Endodermal cell (in vitro differentiated cells): ENCODE data around the gene MAP1S. TPM values are rescaled to one million over a fixed set of nuclear protein-coding genes. Genes with fewer than 3 reads are reported as not detected.

Experiments used
- DNase-seq: peaks from one replicate; pipeline ENCODE4 v3.0.0-alpha.2; 2017
- H3K27ac ChIP-seq: 2 replicates; pipeline ENCODE4 v1.5.1; 2013; ENCODE audit warnings: mild to moderate bottlenecking, low read depth, low read length, moderate library complexity
- H3K27me3 ChIP-seq: 2 replicates; pipeline ENCODE4 v1.6.1; 2013; ENCODE audit warnings: mild to moderate bottlenecking, low read length, moderate library complexity; ENCODE audit not compliant: insufficient read depth, control insufficient read depth, poor library complexity, severe bottlenecking
- H3K36me3 ChIP-seq: 2 replicates; pipeline ENCODE4 v1.7.0; 2013; ENCODE audit warnings: mild to moderate bottlenecking, low read length, moderate library complexity; ENCODE audit not compliant: control insufficient read depth, insufficient read depth
- H3K4me1 ChIP-seq: one replicate; pipeline ENCODE4 v1.7.0; 2013; ENCODE audit warnings: low read length; ENCODE audit not compliant: control insufficient read depth, insufficient read depth
- H3K4me3 ChIP-seq: 2 replicates; pipeline ENCODE4 v1.5.1; 2013; ENCODE audit warnings: mild to moderate bottlenecking, low read length, moderate library complexity
- H3K9ac ChIP-seq: 2 replicates; pipeline ENCODE4 v1.6.1; 2013; ENCODE audit warnings: mild to moderate bottlenecking, low read length, moderate library complexity; ENCODE audit not compliant: poor library complexity, severe bottlenecking; ENCODE audit errors: extremely low read depth
- H3K9me3 ChIP-seq: 2 replicates; pipeline ENCODE4 v1.6.1; 2013; ENCODE audit warnings: mild to moderate bottlenecking, low read length, moderate library complexity; ENCODE audit not compliant: control insufficient read depth
- H3K27ac Mint-ChIP-seq: 2 replicates; pipeline ENCODE4 v1.8.0; 2020; ENCODE audit warnings: mixed read lengths
- H3K27me3 Mint-ChIP-seq: 2 replicates; pipeline ENCODE4 v1.8.0; 2021; ENCODE audit warnings: mild to moderate bottlenecking, mixed read lengths; ENCODE audit not compliant: insufficient read depth
- H3K36me3 Mint-ChIP-seq: 2 replicates; pipeline ENCODE4 v1.8.0; 2020; ENCODE audit warnings: low read depth, mixed read lengths
- H3K4me1 Mint-ChIP-seq: 2 replicates; pipeline ENCODE4 v1.8.0; 2020; ENCODE audit warnings: mixed read lengths
- H3K4me3 Mint-ChIP-seq: 2 replicates; pipeline ENCODE4 v1.8.0; 2020; ENCODE audit warnings: mild to moderate bottlenecking, moderate library complexity, mixed read lengths
- H3K9me3 Mint-ChIP-seq: 2 replicates; pipeline ENCODE4 v1.8.0; 2020; ENCODE audit warnings: mild to moderate bottlenecking, mixed read lengths
- WGBS, 2 experiments: methylation state at CpG; one replicate each; pipeline versions ENCODE4 v1.1.5 to v1.1.7; 2013; ENCODE audit warnings: missing lambda C conversion rate in 2 of 2, mixed read lengths in 1 of 2; ENCODE audit not compliant: insufficient coverage in 1 of 2, insufficient read length in 1 of 2; 5-methylcytosine and 5-hydroxymethylcytosine counted together
- total RNA-seq, 2 donors: library from RNA; stranded (reverse); fragmentation: NEBNext Ultra II Directional in 1 of 2; extraction: Animal tissue kit (Norgen Biotek cat#: 25700) in 1 of 2; gene quantifications; 2 replicates in 1 of 2; 3 replicates in 1 of 2; pipeline ENCODE4 v1.2.1, GENCODE V29; 2021
- TF ChIP-seq, protein P1 (sequence below): fragments of 200-600 bp; sonication (generic); conservative IDR thresholded peaks from 2 replicates; pipeline ENCODE4 v1.5.0; 2021; ENCODE audit warnings: antibody characterized with exemption, mild to moderate bottlenecking

MAP1S gene
- total RNA-seq, 2 donors from 2014 or later: 90.2 to 96.7 TPM

DNA sequence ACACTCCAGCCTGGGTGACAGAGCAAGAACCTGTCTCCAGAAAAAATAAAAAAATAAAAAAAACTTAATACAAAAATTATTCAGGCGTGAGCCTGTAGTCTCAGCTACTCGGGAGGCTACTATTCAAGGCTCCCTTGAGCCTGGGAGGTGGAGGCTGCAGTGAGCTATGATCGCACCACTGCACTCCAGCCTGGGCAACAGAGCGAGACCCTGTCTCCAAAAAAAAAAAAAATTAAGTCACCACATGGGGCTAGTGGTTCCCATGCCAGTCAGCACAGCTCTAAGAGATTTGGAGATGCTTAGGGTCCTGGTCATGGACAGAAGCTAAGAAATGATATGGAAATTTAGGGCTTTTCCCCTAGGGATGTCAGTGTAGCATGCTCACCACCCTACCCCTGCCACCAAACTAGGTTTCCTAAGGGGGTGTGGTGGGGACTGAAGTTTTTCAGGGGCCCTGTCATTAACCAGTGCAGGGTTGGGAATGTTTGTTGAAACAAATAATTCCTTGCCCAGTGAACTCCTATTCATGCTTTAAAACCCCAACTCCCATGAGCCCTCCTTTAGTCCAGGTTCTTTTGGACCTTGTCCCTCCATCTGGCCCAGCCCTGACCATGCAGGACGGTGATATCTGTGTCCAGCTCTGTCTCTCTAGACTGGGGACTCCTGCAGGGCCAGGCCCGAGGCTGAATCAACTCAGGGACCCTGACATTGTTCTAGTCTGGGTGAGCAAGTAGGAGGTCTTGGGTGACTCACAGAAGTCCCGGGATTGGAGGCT is 33.8 kb downstream of the MAP1S start:
- TF ChIP-seq, protein P1, sequence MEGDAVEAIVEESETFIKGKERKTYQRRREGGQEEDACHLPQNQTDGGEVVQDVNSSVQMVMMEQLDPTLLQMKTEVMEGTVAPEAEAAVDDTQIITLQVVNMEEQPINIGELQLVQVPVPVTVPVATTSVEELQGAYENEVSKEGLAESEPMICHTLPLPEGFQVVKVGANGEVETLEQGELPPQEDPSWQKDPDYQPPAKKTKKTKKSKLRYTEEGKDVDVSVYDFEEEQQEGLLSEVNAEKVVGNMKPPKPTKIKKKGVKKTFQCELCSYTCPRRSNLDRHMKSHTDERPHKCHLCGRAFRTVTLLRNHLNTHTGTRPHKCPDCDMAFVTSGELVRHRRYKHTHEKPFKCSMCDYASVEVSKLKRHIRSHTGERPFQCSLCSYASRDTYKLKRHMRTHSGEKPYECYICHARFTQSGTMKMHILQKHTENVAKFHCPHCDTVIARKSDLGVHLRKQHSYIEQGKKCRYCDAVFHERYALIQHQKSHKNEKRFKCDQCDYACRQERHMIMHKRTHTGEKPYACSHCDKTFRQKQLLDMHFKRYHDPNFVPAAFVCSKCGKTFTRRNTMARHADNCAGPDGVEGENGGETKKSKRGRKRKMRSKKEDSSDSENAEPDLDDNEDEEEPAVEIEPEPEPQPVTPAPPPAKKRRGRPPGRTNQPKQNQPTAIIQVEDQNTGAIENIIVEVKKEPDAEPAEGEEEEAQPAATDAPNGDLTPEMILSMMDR: no peak
- Histone ChIP-seq H3K27ac (no peak overlapping the region), H3K9me3 (no peaks in the 10 kb centered on the region), H3K9ac (no peak overlapping the region), H3K4me1 (no peaks in the 10 kb centered on the region), H3K27me3 (no peaks in the 10 kb centered on the region), H3K36me3 (no peaks in the 10 kb centered on the region), H3K4me3 (no peak overlapping the region)
- Mint-ChIP-seq H3K36me3 (no peaks in the 10 kb centered on the region), H3K4me3 (no peak overlapping the region), H3K9me3 (no peaks in the 10 kb centered on the region), H3K27me3 (peaks cover 4% of the 10 kb centered on the region), H3K27ac (no peak overlapping the region), H3K4me1 (no peaks in the 10 kb centered on the region)
- DNase-seq: no peak
- WGBS, 2 experiments: 70 to 88% methylated on average over 2 to 7 of the region's 7 CpGs

DNA sequence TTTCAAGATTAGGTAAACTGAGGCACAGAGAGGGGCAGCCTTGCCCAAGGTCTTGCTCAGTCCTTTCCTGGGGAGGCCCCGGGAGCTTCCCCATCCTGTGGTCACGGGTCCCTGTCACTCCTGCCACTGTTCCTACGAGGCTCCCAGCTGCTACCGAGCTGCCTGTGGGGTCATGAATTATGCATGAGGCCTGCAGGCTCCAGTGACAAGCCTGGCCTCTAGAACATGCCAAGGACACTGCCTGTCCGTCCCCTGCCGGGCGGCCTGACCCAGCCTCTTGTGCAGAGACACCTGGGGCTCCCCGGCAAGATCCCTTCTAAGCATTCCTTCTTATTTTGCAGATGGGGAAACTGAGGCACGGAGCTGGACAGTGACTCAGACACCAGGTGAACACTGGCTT is 34.7 kb downstream of the MAP1S start:
- no peaks in the 10 kb centered on the region for H3K4me1 Mint-ChIP-seq
- H3K27me3 ChIP-seq: no peaks in the 10 kb centered on the region
- no peaks in the 10 kb centered on the region for H3K4me1 ChIP-seq
- WGBS, 2 experiments: 55 to 76% methylated on average over 6 to 9 of the region's 9 CpGs
- H3K27ac ChIP-seq: no peak overlapping the region
- H3K36me3 Mint-ChIP-seq: no peaks in the 10 kb centered on the region
- H3K4me3 Mint-ChIP-seq: no peak overlapping the region
- no peaks in the 10 kb centered on the region for H3K9me3 ChIP-seq
- H3K9ac ChIP-seq: no peak overlapping the region
- H3K27ac Mint-ChIP-seq: no peak overlapping the region
- DNase-seq: no peak
- TF ChIP-seq, protein P1: no peak
- no peaks in the 10 kb centered on the region for H3K9me3 Mint-ChIP-seq
- H3K27me3 Mint-ChIP-seq: peaks cover 2% of the 10 kb centered on the region
- no peak overlapping the region for H3K4me3 ChIP-seq
- no peaks in the 10 kb centered on the region for H3K36me3 ChIP-seq

DNA sequence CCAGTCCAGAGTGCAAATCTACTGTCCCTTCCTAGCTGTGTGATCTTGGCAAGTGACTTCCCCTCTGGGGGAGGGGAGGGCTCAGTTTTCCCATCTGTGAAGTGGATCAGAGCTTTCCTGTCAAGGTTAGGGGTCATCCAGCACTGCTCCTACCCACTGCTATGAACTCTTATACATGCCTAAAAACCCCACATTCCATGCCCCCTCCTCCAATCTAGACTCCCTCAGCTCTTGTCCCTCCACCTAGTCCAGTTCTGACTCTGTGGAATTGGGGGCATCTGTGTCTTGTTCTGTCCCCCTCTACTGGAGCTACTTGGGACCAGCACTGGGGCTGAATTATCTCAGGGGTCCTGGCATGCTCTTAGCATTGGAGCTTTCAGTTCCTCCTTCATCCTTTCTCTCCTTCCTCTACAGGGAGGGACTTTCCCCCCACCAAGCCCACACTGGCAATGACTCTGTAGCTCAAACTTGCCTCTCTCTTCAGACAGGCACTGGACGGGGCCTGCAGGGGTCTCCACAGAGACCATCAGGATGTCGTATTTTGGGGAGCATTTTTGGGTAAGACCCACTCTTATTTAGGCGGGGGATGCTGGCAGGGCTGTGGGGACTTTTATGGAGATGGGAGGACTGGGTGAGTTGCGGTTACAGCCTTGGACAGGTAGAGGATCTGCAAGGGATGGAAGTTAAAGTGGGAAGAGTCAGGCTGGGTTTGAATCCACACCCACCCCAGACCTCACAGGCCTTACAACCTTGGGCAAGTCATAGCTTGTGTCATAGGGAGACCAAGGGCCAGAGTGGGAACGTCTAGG is 35.6 kb downstream of the MAP1S start:
- no peaks in the 10 kb centered on the region for H3K36me3 Mint-ChIP-seq
- H3K9ac ChIP-seq: no peak overlapping the region
- no peaks in the 10 kb centered on the region for H3K9me3 ChIP-seq
- H3K4me1 ChIP-seq: no peaks in the 10 kb centered on the region
- no peak overlapping the region for H3K27ac Mint-ChIP-seq
- no peaks in the 10 kb centered on the region for H3K27me3 ChIP-seq
- peak overlapping the region; percentile 79 for H3K27ac ChIP-seq
- H3K9me3 Mint-ChIP-seq: no peaks in the 10 kb centered on the region
- no peak for DNase-seq
- TF ChIP-seq, protein P1: no peak
- no peak overlapping the region for H3K4me3 ChIP-seq
- WGBS, 2 experiments: 56 to 86% methylated on average over 1 to 5 of the region's 5 CpGs
- no peaks in the 10 kb centered on the region for H3K36me3 ChIP-seq
- H3K4me3 Mint-ChIP-seq: no peak overlapping the region
- H3K4me1 Mint-ChIP-seq: no peaks in the 10 kb centered on the region
- H3K27me3 Mint-ChIP-seq: no peaks in the 10 kb centered on the region
